Esophagus muscularis mucosa (tissue), 3 donors: Measurements from ENCODE around the gene PCDHAC2.

Experiments used
- CTCF ChIP-seq, 3 experiments: fragments of 200-600 bp in 2 of 3; fragments of 450-650 bp in 1 of 3; sonication (generic) in 2 of 3; IDR thresholded peaks; one replicate each; pipeline ENCODE4 v1.5.1; 2017 to 2019; ENCODE audit warnings: antibody characterized with exemption in 3 of 3, mild to moderate bottlenecking in 2 of 3, moderate library complexity in 1 of 3
- POLR2A ChIP-seq: fragments of 450-650 bp; IDR thresholded peaks from one replicate; pipeline ENCODE4 v1.6.1; 2017; ENCODE audit warnings: antibody characterized with exemption, moderate library complexity, mild to moderate bottlenecking, low read depth
- POLR2AphosphoS5 ChIP-seq, 2 donors: sonication (generic); formaldehyde crosslinking; IDR thresholded peaks; one replicate each; pipeline ENCODE4 v1.6.1; 2017; ENCODE audit warnings: antibody characterized with exemption in 2 of 2

GRCh38 chr5:140953234-140953633 is 13.0 kb upstream of the PCDHAC2 start:
- TF ChIP-seq POLR2AphosphoS5 (IDR thresholded peaks at IDR 0.05): no peak
- TF ChIP-seq CTCF (IDR thresholded peaks at IDR 0.05): no peak
- no peak for TF ChIP-seq POLR2A
